Renal cortical epithelial cell (primary cell): ENCODE data around the gene SH3RF2. TPM values are rescaled to one million over a fixed set of nuclear protein-coding genes. Genes with fewer than 3 reads are reported as not detected.
"Not testable (repeated sequence)": the region's sequence is repeated elsewhere in the genome, so short reads cannot be mapped to it uniquely, and the experiment has no call there.

Experiments
- DNase-seq: peaks from one replicate; pipeline ENCODE4 v3.0.0-alpha.2; 2011; ENCODE audit warnings: low read depth
- total RNA-seq: library from RNA; depleted of rRNA; stranded (reverse); fragments of >200 nt; gene quantifications from 2 replicates; pipeline ENCODE4 v1.2.3, GENCODE V29; 2014

Gene SH3RF2
- total RNA-seq, 1 donor from 2014 or later, result 8.1 TPM

GRCh38 chr5:146006470-146007190 lies 70.3 kb downstream of the SH3RF2 start:
- DNase-seq, result no peak

GRCh38 chr5:146007270-146007669 lies 70.9 kb downstream of the SH3RF2 start:
- no peak for DNase-seq

DNA sequence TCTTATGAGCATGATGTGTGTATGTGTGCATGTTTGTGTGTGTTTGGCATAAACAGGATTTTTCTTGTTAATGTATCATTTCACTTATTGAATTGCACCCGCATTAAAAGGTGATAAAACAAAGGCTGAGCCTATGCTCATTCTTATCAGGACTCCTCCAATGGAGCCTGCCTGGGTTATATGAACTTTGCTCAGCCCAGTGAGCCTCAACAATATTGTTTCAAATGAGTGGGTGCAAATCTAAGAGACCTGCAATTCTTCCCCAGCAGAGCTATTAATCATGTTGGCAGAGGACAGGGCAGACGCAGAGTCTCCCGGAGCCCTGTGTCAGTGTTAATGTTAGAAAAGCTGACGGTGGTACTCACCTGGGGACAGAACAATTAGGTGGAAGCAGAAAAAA lies 71.6 kb downstream of the SH3RF2 start:
- DNase-seq, result no peak

DNA sequence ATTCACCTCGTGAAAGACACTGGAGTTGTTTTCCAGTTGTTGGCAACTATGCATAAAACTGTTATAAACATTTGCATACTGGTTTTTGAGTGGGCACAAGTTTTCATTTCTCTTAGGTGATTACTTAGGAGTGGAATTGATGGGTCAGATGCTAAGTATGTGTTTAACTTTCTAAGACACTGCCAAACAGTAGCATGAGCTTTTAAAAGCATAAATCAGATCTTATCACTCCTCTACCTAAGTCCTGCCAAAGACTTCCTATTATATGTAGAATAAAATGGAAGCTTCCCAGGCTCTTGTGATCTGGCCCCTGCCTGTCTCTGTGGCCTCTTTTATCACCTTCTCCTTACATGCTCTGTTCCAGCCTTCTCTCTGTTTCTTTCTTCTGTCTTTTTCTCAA lies 72.6 kb downstream of the SH3RF2 start:
- no peak for DNase-seq

DNA sequence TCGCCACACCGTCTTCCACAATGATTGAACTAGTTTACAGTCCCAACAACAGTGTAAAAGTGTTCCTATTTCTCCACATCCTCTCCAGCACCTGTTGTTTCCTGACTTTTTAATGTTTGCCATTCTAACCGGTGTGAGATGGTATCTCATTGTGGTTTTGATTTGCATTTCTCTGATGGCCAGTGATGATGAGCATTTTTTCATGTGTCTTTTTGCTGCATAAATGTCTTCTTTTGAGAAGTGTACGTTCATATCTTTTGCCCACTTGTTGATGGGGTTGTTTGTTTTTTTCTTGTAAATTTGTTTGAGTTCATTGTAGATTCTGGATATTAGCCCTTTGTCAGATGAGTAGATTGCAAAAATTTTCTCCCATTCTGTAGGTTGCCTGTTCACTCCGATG lies 74.1 kb downstream of the SH3RF2 start:
- DNase-seq, result not testable (repeated sequence)

DNA sequence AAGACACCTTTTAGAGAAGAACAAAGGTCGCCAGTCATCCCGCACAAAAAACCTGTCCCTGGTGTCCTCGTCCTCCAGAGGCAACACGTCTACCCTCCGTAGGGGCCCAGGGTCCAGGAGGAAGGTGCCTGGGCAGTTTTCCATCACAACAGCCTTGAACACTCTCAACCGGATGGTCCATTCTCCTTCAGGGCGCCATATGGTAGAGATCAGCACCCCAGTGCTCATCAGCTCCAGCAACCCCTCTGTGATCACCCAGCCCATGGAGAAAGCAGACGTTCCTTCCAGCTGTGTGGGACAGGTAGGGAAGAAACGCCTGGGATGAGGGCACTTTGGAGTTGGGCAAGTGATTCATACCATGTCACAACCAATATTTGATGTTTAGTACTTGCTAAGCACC lies 77.4 kb downstream of the SH3RF2 start:
- no peak for DNase-seq

- DNase-seq, result no peak
Measured at GRCh38 chr5:146015001-146015400, 78.6 kb downstream of the SH3RF2 start.

- DNase-seq, result no peak
Measured at GRCh38 chr5:146016764-146017484, 80.5 kb downstream of the SH3RF2 start.

DNA sequence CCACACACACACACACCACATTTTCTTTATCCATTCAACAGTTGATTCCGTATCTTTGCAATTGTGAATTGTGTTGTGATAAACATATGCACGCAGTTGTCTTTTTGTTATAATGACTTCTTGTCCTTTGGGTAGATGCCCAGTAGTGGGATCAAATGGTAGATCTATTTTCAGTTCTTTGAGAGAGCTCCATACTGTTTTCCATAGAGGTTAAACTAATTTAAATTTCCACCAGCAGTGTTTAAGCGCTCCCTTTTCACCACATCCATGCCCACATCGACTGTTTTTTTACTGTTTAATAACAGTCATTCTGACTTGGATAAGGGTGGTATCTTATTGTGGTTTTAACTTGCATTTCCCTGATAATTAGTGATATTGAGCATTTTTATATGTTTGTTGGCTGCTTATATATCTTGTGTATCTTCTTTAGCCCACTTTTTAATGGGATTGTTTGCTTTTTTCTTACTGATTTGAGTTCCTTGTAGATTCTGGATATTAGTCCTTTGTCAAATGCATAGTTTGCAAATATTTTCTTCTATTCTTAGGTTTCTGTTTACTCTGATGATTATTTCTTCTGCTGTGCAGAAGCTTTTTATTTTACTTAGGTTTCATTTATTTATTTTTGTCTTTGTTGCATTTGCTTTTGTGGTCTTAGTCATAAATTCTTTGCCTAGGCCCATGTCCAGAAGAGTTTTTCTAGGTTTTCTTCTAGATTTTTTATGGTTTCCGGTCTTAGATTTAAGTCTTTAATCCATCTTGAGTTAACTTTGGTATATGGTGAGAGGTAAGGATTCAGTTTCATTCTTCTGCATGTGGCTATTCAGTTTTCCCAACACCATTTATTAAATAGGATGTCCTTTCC lies 82.4 kb downstream of the SH3RF2 start:
- DNase-seq, result no peak

- no peak for DNase-seq
Measured at GRCh38 chr5:146020100-146020499, 83.7 kb downstream of the SH3RF2 start.

- DNase-seq, result no peak
Measured at GRCh38 chr5:146024034-146024433, 87.7 kb downstream of the SH3RF2 start.

GRCh38 chr5:146025114-146025680 lies 88.8 kb downstream of the SH3RF2 start:
- DNase-seq, result no peak

DNA sequence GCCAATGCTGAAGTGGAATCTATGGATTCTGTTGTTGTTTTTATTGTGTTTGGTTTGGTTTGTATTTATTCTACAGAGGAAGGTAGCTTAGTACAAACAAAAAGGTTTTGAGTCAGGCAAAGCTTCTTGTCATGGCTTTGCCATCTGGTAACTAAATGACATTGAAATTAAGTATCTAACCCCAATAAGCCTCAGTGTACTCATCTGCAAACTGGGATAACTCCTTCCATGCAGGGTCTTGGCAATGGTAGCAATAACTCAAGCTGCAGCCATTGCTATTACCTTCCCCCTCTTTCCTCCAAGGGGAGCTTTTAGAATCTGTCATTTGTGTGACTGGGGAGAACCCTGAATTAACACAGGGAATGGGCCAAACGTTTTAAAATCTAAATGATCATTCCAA lies 89.3 kb downstream of the SH3RF2 start:
- no peak for DNase-seq

DNA sequence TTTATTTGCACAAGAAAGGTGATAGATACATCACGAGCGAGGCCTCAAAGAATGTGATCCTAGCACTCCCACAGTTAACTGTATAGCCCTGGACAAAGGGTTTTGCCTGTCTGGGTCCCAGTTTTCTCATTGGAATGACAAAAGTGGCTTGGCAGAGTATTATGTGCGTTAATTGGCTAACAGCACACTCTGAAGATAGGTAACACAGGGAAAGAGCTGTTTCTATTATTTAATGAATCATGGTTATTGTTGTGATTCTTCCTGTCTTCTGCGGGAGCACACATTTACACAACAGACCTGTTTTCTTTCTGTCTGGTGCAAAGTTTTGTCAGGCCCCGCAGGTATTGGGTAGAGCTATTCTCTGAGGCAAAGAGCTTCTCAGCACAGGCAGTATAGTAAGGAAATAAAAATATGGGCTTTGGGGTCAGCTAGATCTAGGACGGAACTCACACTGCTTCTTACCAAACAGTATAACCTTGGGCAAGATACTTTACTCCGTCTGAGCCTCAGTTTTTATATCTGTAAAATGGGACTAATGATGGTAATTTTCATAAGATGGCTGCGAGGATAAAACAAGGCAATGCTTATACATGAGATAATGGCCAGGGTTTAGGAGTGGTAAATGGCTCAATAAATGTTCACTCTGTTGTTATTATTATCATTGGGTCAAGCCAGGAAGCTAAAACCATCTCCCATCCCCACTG lies 90.1 kb downstream of the SH3RF2 start:
- DNase-seq, result no peak

DNA sequence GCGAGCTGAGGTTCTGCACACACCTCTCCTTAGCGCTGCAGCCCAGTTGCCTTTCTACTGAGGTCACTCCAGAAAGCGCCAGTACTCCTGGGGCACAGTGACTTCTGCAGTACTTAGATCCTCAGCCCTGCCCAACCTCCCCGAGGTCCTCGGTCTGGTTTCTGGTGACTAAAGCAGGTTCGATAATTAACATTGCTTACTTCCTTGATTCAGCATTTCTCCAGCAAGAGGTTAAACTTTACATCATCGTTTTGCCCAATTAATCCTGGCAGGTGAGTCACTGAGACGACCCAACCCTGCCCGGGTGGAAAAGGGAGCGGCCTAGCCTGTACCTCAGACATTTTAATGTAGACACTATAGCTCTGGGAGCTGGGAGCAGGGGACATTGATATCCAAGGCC lies 91.4 kb downstream of the SH3RF2 start:
- DNase-seq, result peak; percentile 98

GRCh38 chr5:146032911-146033310 lies 96.5 kb downstream of the SH3RF2 start:
- DNase-seq, result no peak

GRCh38 chr5:146034127-146034526 lies 97.7 kb downstream of the SH3RF2 start:
- DNase-seq, result no peak

- DNase-seq, result no peak
Measured at GRCh38 chr5:146034605-146035004, 98.2 kb downstream of the SH3RF2 start.

DNA sequence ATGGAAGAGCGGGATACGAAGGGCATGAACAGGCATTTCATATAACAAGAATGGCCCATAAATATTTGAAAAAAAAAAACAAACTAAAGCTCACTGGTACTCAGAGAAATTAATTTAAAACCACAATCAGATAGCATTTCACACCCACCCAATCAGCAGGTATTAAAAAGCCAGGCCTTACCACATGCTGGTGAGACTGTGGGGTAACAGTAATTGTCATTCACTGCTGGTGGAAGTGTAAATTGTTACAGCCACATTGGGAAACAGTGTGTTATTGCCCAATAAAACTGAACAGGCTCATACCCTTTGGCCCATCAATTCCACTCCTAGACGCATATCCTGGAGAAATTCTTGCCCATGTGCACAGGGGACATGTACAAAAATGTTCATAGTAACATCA lies 103.0 kb downstream of the SH3RF2 start:
- peak; percentile 45 for DNase-seq

DNA sequence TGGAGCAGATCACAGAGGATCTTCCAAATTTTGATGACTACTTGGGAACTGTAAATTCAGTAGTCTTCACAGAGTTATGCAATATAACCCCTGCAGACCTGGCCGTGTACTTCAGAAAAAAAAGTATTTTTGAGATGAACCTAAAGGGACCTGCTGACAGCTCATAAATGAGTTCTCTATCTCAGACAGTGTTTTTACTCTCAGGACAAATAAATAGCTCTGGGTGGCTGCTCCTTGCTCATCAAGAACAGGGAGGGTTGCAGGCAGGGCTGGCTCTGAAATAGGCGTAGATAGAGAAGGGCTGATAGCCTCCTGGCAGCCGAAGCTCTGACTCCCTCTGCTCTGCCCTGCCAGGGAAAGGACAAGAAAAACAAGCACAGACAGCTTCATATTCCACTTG lies 104.1 kb downstream of the SH3RF2 start:
- DNase-seq, result no peak

DNA sequence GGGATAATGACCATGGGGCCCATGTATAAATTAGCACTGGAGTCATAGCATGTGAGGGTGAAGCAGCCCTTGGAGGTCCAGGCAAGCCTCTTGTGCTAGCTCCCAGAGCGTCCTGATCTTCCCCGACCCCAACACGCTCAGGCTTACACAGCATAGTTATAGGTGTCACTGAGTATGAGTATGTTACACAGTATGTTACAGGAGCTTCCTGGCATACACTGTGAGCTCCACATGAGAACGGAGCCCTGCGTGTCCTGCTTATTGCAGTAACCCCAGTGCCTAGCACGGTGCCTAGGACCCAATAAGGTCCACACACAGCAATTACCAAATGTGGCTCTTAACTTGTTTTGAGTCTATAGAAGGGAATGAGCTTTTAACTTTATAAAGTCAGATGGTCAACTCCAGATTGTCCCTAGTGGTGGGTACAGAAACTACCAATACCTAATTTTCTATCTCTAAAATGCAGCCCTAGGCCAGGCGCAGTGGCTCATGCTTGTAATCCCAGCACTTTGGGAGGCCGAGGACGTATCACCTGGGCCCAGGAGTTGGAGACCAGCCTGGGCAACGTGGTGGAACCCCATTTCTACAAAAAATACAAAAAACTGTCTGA lies 104.9 kb downstream of the SH3RF2 start:
- DNase-seq, result no peak
